Kasumi-1 (cell line): ENCODE measurements around the gene NKAPL.
A peak's percentile ranks its signal among the peaks of the same experiment; 100 is the strongest.

Source experiments
- DNase-seq, 2 experiments: peaks; one replicate each; lab custom pipeline; 2025; lab: John Stamatoyannopoulos, UW

Gene NKAPL

GRCh38 chr6:28245206-28245941, 13.7 kb upstream of the NKAPL start:
- no peak for DNase-seq

- no peak for DNase-seq
These were observed 10.2 kb upstream of the NKAPL start for GRCh38 chr6:28248916-28249315.

GRCh38 chr6:28250747-28251146, 8.3 kb upstream of the NKAPL start:
- no peak for DNase-seq

GRCh38 chr6:28251661-28252008, 7.5 kb upstream of the NKAPL start:
- DNase-seq: no peak

GRCh38 chr6:28252009-28252975, 6.8 kb upstream of the NKAPL start, which contains the start of gene ZKSCAN4:
ZKSCAN4 (minus strand) TSS chr6:28252269; CDS start chr6:28251980, 289 bp downstream.
- DNase-seq: peak; percentile 86 to 92

- no peak for DNase-seq
These were observed 5.0 kb upstream of the NKAPL start for GRCh38 chr6:28254121-28254519.

- DNase-seq: no peak
These were observed 2.1 kb upstream of the NKAPL start for GRCh38 chr6:28257042-28257441.

GRCh38 chr6:28263922-28264321, 4.8 kb downstream of the NKAPL start:
- DNase-seq: peak in 1 of 2 experiments; percentile 6

GRCh38 chr6:28264834-28265401, 5.8 kb downstream of the NKAPL start:
- no peak for DNase-seq

GRCh38 chr6:28266563-28266961, 7.5 kb downstream of the NKAPL start:
- DNase-seq: no peak

GRCh38 chr6:28266962-28267694, 8.0 kb downstream of the NKAPL start, which contains the start of gene ZSCAN26:
ZSCAN26 (plus strand) TSS chr6:28267143; CDS start chr6:28271920, 4,777 bp downstream.
- DNase-seq: peak; percentile 86 to 91

- DNase-seq: no peak
These were observed 8.6 kb downstream of the NKAPL start for GRCh38 chr6:28267695-28268059.

- peak; percentile 45 to 64 for DNase-seq
These were observed 10.4 kb downstream of the NKAPL start for GRCh38 chr6:28269492-28269891.

GRCh38 chr6:28274888-28275287, 15.8 kb downstream of the NKAPL start:
- no peak for DNase-seq

- DNase-seq: no peak
These were observed 18.6 kb downstream of the NKAPL start for GRCh38 chr6:28277746-28278145.

- peak in 1 of 2 experiments; percentile 7 for DNase-seq
These were observed 21.6 kb downstream of the NKAPL start for GRCh38 chr6:28280595-28281287.

GRCh38 chr6:28281288-28282064, 22.4 kb downstream of the NKAPL start, which contains the start of gene PGBD1:
PGBD1 (plus strand) TSS chr6:28281572; CDS start chr6:28283814, 2,242 bp downstream.
- DNase-seq: peak; percentile 75 to 80

- DNase-seq: no peak
These were observed 23.8 kb downstream of the NKAPL start for GRCh38 chr6:28282926-28283325.

- DNase-seq: no peak
These were observed 32.5 kb downstream of the NKAPL start for GRCh38 chr6:28291573-28291972.

- no peak for DNase-seq
These were observed 36.2 kb downstream of the NKAPL start for GRCh38 chr6:28295326-28295725.
